HUES48 (cell line): ENCODE data around the gene IQGAP2.
"Not testable (repeated sequence)": the region's sequence is repeated elsewhere in the genome, so short reads cannot be mapped to it uniquely, and the experiment has no call there.

Experiments
- H3K27ac ChIP-seq: one replicate; pipeline ENCODE4 v1.7.0; 2013; ENCODE audit warnings: low read depth, low read length, inconsistent platforms
- H3K27me3 ChIP-seq: 2 replicates; pipeline ENCODE4 v1.6.1; 2013; ENCODE audit warnings: mild to moderate bottlenecking, low read length; ENCODE audit not compliant: control insufficient read depth, insufficient read depth
- H3K36me3 ChIP-seq: 2 replicates; pipeline ENCODE4 v1.6.1; 2013; ENCODE audit warnings: low read length; ENCODE audit not compliant: control insufficient read depth, insufficient read depth
- H3K4me1 ChIP-seq: 2 replicates; pipeline ENCODE4 v1.6.1; 2013; ENCODE audit warnings: mild to moderate bottlenecking, low read length; ENCODE audit not compliant: control insufficient read depth, insufficient read depth
- H3K4me3 ChIP-seq: 2 replicates; pipeline ENCODE4 v1.5.1; 2013; ENCODE audit warnings: mild to moderate bottlenecking, low read depth, low read length
- H3K9ac ChIP-seq: 2 replicates; pipeline ENCODE4 v1.6.1; 2013; ENCODE audit warnings: mild to moderate bottlenecking, low read depth, low read length, moderate library complexity
- H3K9me3 ChIP-seq: 2 replicates; pipeline ENCODE4 v1.6.1; 2013; ENCODE audit warnings: low read length; ENCODE audit not compliant: control insufficient read depth, insufficient read depth

IQGAP2 gene

DNA sequence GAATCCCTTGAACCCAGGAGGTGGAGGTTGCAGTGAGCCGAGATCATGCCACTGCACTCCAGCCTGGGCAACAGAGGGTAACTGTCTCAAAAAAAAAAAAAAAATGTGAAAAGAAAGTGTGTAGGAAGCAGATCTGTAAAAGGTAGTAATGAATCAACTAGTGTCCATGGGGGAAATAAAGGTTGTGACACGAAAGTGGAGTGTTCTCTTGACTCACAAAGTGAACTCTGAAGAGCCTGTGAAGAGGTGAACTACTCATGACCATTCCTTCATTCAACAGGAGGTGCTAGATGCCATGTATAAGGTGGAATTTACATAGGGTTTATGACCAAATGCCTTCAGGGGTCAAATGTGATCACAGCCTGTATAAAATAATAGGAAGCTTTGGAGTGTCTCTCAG lies 12.8 kb downstream of the IQGAP2 start:
- Histone ChIP-seq H3K36me3 (no peaks in the 10 kb centered on the region), H3K4me3 (no peak overlapping the region), H3K4me1 (peaks cover 8% of the 10 kb centered on the region; the same call in 1 of the 2 replicates), H3K9ac (no peak overlapping the region), H3K9me3 (no peaks in the 10 kb centered on the region), H3K27me3 (no peaks in the 10 kb centered on the region), H3K27ac (no peak overlapping the region)

DNA sequence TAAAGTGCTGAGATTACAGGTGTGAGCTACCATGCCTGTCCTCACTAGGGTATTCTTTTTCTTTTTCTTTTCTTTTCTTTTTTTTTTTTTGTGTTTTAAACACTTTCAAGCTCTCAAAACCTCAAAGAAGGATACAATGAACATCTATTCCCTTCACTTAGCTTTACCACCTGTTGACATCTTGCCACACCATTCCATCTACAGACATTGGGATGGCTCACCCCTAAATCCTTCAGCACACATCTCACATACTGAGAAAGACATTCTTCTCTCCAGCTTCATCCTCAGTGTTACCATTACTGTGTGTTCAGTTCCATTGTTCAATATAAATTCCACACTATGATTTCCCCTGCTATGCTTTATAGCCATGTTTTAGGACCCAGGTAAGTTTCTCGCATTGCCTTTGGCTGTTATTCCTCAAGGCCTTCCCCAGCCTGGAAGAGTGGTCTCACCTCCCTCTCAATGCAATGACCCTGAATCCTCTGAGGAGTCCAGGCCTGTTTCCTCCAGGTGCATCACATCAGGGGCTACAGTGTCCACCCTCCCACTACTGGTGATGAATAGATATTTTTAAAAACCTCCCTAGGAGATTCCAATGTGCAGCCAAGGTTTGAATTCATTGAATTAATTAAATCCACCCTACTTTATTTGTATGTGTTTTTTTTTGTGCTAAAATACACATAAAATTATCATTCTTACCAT lies 16.7 kb downstream of the IQGAP2 start:
- Histone ChIP-seq H3K4me1 (peaks cover 8% of the 10 kb centered on the region), H3K27me3 (no peaks in the 10 kb centered on the region), H3K4me3 (no peak overlapping the region), H3K36me3 (no peaks in the 10 kb centered on the region), H3K9ac (no peak overlapping the region), H3K9me3 (no peaks in the 10 kb centered on the region), H3K27ac (no peak overlapping the region)

DNA sequence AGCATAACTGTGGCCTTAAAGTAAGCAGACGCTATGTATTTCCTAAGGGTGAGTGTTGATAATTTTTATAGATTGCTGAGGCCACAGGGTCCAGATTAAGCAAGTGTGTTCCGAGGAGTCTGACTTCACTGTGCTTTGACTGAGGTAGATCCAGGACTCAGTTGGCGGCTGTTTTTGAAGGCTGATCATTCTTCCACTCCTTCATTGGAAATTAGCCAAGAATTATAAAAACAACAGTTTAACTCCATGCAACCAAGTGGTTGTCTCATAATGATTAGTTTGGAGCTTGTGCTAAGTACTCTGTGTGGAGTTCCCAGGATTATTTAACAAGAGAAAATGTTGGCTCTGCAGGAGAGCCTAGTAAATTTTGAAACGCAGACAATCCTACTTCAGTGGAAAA lies 19.1 kb downstream of the IQGAP2 start:
- H3K9ac ChIP-seq: no peak overlapping the region
- no peak overlapping the region for H3K4me3 ChIP-seq
- peaks cover 33% of the 10 kb centered on the region for H3K4me1 ChIP-seq
- H3K27me3 ChIP-seq: no peaks in the 10 kb centered on the region
- H3K36me3 ChIP-seq: no peaks in the 10 kb centered on the region
- H3K9me3 ChIP-seq: no peaks in the 10 kb centered on the region
- H3K27ac ChIP-seq: no peak overlapping the region

DNA sequence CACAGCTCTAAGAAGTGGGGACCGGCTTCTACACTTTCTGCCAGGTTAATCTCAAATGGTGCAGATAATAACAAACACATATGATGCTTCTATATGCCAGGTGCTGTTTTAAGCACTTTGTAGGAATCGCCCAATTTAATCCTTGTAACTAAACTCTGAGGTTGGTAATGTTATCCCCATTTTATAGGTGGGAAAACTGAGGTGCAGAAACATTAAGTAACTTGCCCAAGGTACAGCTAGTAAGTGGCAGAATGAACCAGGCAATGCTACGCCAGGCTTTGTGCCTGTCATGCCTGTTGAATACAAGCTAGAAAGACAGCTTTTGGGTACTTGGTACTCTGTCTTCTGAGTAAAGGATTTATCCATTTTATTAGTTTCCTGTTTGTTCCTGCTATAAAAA lies 19.7 kb downstream of the IQGAP2 start:
- no peaks in the 10 kb centered on the region for H3K9me3 ChIP-seq
- H3K27ac ChIP-seq: no peak overlapping the region

DNA sequence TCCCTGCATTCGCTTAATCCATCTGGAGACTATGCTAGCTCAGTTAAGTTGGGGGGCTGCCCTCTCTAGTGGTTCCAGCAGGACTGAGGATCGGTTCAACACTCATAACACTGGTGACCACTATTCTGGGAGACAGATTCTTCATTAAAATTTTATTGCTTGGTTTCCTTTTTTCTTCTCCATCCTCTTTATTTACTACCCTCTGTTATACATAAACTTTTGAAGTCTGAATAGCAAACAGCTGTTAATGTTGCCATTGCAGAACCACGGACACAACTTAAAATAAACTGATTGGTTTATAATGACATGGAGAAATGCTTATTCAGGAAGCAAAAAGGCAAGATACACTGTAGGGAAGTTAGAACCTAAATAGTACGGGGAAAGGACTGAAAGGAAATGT lies 22.1 kb downstream of the IQGAP2 start:
- H3K27ac ChIP-seq: no peak overlapping the region
- H3K9me3 ChIP-seq: no peaks in the 10 kb centered on the region
- H3K36me3 ChIP-seq: no peaks in the 10 kb centered on the region
- H3K4me1 ChIP-seq: peaks cover 42% of the 10 kb centered on the region
- H3K4me3 ChIP-seq: no peak overlapping the region
- H3K27me3 ChIP-seq: no peaks in the 10 kb centered on the region
- no peak overlapping the region for H3K9ac ChIP-seq

More for the DNA sequence above, 19.7 kb downstream of the IQGAP2 start:
- peaks cover 38% of the 10 kb centered on the region for H3K4me1 ChIP-seq
- H3K36me3 ChIP-seq: no peaks in the 10 kb centered on the region
- H3K9ac ChIP-seq: no peak overlapping the region
- no peaks in the 10 kb centered on the region for H3K27me3 ChIP-seq
- no peak overlapping the region for H3K4me3 ChIP-seq

DNA sequence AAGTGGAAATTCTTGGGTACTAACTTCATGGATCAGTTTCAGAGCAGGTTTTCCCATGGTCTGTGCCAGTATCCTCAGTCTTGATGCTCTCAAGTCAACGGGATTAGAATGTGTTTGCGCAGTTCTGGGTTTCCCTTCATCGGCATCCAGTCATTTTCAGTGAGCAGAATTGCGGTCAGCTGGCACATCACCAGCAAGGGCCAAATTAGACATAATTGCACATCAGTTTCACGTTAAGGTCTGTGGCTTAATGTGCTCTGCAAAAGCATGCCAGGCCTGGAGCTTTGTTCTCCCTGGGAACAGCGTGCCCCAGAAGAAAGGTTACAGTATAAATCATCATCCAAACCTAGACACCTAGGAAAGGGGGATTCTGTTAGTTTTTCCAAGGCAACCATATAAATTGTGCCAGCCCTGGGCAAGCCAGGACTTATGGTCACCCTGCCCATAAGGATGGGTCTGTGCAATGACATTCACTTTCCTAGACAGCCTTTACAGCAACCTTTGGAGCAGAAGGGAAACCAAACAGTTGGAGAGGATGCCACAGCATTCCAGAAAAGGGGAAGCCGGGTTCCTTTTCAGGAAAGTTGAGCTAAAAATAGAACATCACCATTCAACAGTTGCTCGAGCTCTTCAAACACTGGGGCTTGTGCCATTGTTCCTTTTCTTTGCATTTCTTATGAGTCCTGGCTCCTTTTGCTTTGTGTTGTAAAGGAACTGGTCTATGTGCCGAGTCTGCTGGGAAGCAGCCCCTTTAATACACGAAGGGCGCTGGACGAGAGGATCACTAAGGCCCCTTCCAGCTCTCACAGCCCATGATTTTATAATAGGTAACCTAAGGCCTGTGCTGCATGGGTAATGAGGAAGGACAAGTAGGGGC lies 23.1 kb downstream of the IQGAP2 start:
- peak overlapping the region; percentile 42 for H3K4me3 ChIP-seq
- 0 out of 2 replicates have a peak overlapping the region, but pooled peaks have one; percentile 38 for H3K9ac ChIP-seq
- peak overlapping the region; percentile 91 for H3K27ac ChIP-seq
- no peaks in the 10 kb centered on the region for H3K27me3 ChIP-seq
- H3K4me1 ChIP-seq: peaks cover 39% of the 10 kb centered on the region
- no peaks in the 10 kb centered on the region for H3K9me3 ChIP-seq
- H3K36me3 ChIP-seq: no peaks in the 10 kb centered on the region

DNA sequence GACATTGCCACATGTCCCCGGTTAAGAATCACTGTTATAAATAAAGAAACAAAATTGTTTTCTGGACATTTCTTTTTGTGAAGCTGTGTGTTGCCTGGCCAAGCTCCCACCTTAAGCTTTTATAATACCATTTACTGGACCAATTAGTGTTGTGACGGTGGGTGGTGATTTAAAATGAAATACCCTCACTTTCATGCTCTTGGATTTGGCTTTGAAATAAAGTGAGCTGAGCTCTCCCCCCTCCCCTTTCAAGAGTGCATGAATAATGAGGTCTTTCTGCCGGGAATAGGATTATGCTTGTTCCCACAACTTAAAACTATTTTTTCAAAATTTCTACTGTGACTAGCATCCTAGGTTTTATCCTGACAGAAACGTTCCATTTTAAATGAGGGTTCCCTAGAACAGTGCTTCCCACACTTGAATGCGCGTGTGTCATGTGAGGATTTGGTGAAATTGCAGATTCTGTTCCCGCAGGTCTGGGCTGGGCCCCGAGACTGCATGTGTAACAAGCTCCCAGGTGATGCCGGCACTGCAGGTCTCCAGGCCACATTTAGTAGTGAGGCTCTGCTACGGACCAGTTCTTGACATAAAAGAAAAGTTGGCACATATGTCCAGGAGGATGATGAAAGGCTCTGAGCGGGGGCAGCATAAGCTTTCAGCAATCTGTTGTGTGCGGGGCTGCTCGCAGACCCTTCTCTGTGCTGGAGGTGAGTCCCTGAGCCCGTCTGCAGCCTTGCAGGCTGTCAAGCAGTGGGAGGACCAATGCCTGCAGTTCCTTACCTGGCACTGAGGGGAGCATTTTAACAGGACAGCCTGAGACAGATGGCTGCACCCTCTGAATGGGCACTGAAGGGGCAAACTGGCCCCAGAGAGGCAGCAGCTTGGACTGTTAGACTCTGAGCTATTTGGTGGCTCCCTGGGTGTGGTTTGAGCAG lies 24.4 kb downstream of the IQGAP2 start:
- H3K9ac ChIP-seq: no peak overlapping the region
- peak overlapping the region; percentile 91 for H3K27ac ChIP-seq
- peaks cover 39% of the 10 kb centered on the region for H3K4me1 ChIP-seq
- no peaks in the 10 kb centered on the region for H3K9me3 ChIP-seq
- no peak overlapping the region for H3K4me3 ChIP-seq
- no peaks in the 10 kb centered on the region for H3K36me3 ChIP-seq
- H3K27me3 ChIP-seq: no peaks in the 10 kb centered on the region

DNA sequence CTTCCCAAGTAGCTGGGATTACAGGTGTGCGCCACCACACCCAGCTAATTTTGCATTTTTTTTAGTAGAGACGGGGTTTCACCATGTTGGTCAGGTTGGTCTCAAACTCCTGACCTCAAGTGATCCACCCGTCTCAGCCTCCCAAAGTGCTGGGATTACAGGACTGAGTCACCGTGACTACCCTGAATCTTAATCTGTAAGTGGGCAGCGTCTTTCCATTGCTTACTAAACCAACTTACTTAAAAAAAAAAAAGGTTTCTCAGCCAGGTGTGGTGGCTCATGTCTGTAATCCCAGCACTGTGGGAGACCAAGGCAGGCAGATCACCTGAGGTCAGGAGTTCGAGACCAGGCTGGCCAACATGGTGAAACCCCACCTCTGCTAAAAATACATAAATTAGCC lies 25.5 kb downstream of the IQGAP2 start:
- H3K27me3 ChIP-seq, H3K36me3 ChIP-seq, H3K9me3 ChIP-seq, H3K9ac ChIP-seq, H3K4me3 ChIP-seq, H3K27ac ChIP-seq: not testable (repeated sequence)
- peaks cover 49% of the 10 kb centered on the region for H3K4me1 ChIP-seq

DNA sequence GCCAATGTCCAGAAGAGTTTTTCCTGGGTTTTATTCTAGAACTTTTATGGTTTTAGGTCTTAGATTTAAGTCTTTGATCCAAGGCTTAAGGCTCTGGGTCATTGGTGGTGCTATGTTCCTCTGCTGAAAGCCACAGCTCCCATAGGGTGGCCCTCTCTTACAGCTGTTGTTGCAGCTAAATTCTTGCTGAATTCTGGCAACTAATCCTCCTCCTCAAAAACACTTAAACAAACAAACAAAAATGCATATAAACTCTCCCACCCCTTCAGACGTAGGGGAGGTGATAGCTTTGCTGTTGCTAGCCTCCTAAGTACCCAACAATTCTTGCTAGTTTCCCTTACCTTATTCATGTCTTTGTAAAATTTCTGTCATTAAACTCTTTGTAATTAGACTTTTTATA lies 30.2 kb downstream of the IQGAP2 start:
- H3K27ac ChIP-seq: no peak overlapping the region
- H3K9ac ChIP-seq: no peak overlapping the region
- H3K4me1 ChIP-seq: peaks cover 11% of the 10 kb centered on the region
- H3K4me3 ChIP-seq: no peak overlapping the region
- H3K36me3 ChIP-seq: no peaks in the 10 kb centered on the region
- no peaks in the 10 kb centered on the region for H3K9me3 ChIP-seq
- H3K27me3 ChIP-seq: no peaks in the 10 kb centered on the region

DNA sequence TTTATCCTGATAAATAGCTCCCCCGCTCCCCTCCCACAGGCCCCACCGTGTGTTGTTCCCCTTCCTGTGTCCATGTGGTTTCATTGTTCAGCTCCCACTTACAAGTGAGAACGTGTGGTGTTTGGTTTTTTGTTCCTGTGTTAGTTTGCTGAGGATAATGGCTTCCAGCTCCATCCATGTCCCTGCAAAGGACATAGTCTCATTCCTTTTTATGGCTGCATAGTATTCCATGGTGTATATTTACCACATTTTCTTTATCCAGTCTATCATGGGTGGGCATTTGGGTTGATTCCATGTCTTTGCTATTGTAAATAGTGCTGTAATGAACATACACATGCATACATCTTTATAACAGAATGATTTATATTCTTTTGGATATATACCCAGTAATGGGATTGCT lies 34.4 kb downstream of the IQGAP2 start:
- not testable (repeated sequence) for H3K9me3 ChIP-seq, H3K27ac ChIP-seq, H3K4me3 ChIP-seq, H3K27me3 ChIP-seq, H3K9ac ChIP-seq, H3K36me3 ChIP-seq, H3K4me1 ChIP-seq
